GM10248 (cell line): ENCODE data around the gene PEDS1.

Experiments used
- CTCF ChIA-PET: fragments of 300-600 bp; sonication (Branson Sonifier 250); formaldehyde crosslinking; extraction: SDS; loops from one replicate; lab custom pipeline; 2021; ENCODE audit warnings: antibody characterized with exemption; lab: Yijun Ruan, JAX
- POLR2A ChIA-PET: fragments of 350-650 bp; sonication (Branson Sonifier 250); formaldehyde crosslinking; extraction: SDS; loops from one replicate; lab custom pipeline; 2020; ENCODE audit warnings: antibody characterized with exemption; lab: Yijun Ruan, JAX
- DNase-seq: peaks from one replicate; pipeline ENCODE4 v3.0.0; 2012; ENCODE audit errors: extremely low spot score
- CTCF ChIP-seq: IDR thresholded peaks from 2 replicates; pipeline ENCODE4 v1.5.1; 2012; ENCODE audit warnings: mild to moderate bottlenecking, low read depth; ENCODE audit errors: extremely low read depth, missing control alignments, control extremely low read depth

Gene PEDS1

DNA sequence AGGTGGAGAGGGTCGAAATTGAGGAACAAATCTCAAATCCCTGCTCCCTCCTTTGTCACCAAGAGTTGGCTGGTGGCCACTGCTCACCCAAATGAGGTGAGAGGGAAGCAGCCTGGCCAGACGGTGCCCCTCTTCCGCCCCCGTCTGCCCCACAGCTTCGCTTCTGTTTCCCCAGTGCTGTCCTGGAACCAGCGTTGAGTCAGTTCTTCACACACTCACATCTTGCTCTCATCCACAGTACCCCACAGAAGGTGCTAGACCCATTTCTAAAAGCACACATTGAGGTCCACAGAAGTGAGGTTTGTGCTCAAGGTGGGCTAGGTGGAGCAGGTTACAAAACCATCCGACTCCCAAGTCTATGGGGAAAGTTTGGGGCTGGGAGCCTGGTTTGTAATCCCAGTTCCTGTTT lies 40.9 kb upstream of the PEDS1 start:
- no peak for DNase-seq
- ChIA-PET POLR2A (no interaction called here), CTCF (interaction anchor here (1.0 kb wide), 1 partner anchor 394 kb away, joined by 3 read pairs; no protein-coding TSS in a partner anchor)
- TF ChIP-seq CTCF: no peak

- CTCF ChIA-PET: interaction anchor here (1.0 kb wide), 1 partner anchor 394 kb away, joined by 3 read pairs; no protein-coding TSS in a partner anchor
- POLR2A ChIA-PET: no interaction called here
- no peak for TF ChIP-seq CTCF
- DNase-seq: no peak
Observed at GRCh38 chr20:50193836-50194421, 40.4 kb upstream of the PEDS1 start.

DNA sequence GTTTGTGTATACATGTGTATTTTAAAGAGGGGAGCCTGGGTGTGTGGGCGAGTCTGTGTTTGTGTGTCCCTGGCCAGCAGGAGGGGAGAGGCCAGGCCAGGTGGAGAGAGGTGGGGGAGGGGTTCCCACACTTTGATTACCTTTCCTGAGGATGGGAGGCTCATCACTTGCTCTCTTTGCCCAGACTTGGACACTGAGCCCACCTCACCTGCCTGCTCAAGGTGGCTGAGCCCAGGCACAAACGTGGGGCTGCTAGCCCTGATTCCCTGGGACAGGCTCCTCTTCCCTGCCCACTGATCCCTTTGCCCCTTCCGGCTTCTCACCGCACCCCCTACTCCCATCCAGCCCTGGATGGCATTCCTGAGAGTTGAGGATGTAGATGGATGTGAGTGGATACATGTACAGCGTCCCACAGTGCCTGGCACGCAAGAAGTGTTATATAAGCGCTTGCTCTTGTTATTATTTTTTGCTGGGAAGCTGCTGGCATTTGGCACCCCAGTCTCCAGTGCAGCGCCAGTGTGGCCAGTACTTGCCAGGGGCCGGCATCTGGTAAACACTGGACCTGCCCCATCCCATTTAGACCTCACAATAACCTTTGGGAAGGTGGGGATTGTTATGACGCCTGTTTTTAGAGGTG lies 39.8 kb upstream of the PEDS1 start:
- no peak for DNase-seq
- ChIA-PET POLR2A (no interaction called here), CTCF (interaction anchor here (1.0 to 2.1 kb wide), 2 partner anchors 11 to 395 kb away, joined by 3 to 6 read pairs; no protein-coding TSS in a partner anchor)
- no peak for TF ChIP-seq CTCF

DNA sequence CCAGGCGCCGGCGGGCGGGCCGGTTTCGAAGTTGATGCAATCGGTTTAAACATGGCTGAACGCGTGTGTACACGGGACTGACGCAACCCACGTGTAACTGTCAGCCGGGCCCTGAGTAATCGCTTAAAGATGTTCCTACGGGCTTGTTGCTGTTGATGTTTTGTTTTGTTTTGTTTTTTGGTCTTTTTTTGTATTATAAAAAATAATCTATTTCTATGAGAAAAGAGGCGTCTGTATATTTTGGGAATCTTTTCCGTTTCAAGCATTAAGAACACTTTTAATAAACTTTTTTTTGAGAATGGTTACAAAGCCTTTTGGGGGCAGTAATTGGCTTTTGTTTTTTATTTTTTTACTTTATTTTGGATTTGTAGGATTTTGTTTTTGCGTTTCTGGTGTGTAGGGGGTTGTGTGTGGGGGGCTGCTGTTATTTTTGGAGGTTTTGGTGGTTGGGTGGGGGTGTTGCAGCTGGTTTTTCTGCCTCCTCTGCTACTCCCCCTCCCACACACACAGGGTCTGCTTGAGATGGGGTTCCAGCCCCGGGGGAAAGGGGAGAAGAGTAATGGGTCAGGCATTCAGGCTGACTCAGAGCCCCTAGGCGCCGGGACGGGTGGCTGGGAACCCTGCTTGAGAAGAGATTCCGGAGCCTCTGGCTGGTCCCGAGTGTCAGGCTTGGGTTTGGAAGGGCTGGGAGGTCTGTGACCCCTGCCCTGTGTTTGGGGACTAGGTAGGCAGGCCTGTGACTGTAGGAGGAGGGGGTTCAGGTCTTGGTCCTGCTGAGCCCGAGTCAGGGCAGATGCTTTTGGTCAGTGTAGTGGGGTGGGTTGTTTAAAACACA lies 39.1 kb upstream of the PEDS1 start:
- peak; percentile 83 for DNase-seq
- no peak for TF ChIP-seq CTCF
- POLR2A ChIA-PET: no interaction called here
- CTCF ChIA-PET: interaction anchor here (2.1 to 17.7 kb wide), 3 partner anchors 10 to 273 kb away, joined by 5 to 243 read pairs (median 6); no protein-coding TSS in a partner anchor

- DNase-seq: peak; percentile 64
- ChIA-PET CTCF (interaction anchor here (0.7 to 17.7 kb wide), 8 partner anchors 9 to 382 kb away, joined by 3 to 243 read pairs (median 4); no protein-coding TSS in a partner anchor), POLR2A (interaction anchor here (0.8 kb wide), 1 partner anchor 378 kb away, joined by 3 read pairs; no protein-coding TSS in a partner anchor)
- TF ChIP-seq CTCF: peak; percentile 36
Observed at GRCh38 chr20:50191544-50192363, 38.2 kb upstream of the PEDS1 start.
